H9 (cell line): ENCODE measurements around the gene CDC42EP4. TPM values are rescaled to one million over a fixed set of nuclear protein-coding genes. Genes with fewer than 3 reads are reported as not detected.

Experiments
- DNase-seq: peaks from one replicate; pipeline ENCODE4 v3.0.0-alpha.2; 2017
- H2AFZ ChIP-seq: one replicate; pipeline ENCODE4 v1.6.1; 2013; ENCODE audit warnings: mild to moderate bottlenecking, low read length, control low read depth, moderate library complexity
- H2AK5ac ChIP-seq: 2 replicates; pipeline ENCODE4 v1.6.1; 2013; ENCODE audit warnings: low read length, control low read depth, mixed read lengths; ENCODE audit not compliant: insufficient read length
- H2BK120ac ChIP-seq: one replicate; pipeline ENCODE4 v1.6.1; 2013; ENCODE audit warnings: low read depth, mild to moderate bottlenecking, low read length, control low read depth, inconsistent platforms; ENCODE audit not compliant: poor library complexity, severe bottlenecking
- H2BK12ac ChIP-seq: 2 replicates; pipeline ENCODE4 v1.6.1; 2013; ENCODE audit warnings: low read length, control low read depth, mixed read lengths, low read depth; ENCODE audit not compliant: insufficient read length
- H2BK15ac ChIP-seq: 2 replicates; pipeline ENCODE4 v1.6.1; 2013; ENCODE audit warnings: low read depth, low read length, control low read depth
- H2BK20ac ChIP-seq: one replicate; pipeline ENCODE4 v1.6.1; 2013; ENCODE audit warnings: low read depth, mild to moderate bottlenecking, low read length, control low read depth, inconsistent platforms; ENCODE audit not compliant: poor library complexity, severe bottlenecking
- H2BK5ac ChIP-seq: 2 replicates; pipeline ENCODE4 v1.6.1; 2013; ENCODE audit warnings: low read length, control low read depth, mixed read lengths; ENCODE audit not compliant: insufficient read length
- H3K14ac ChIP-seq: 2 replicates; pipeline ENCODE4 v1.6.1; 2013; ENCODE audit warnings: low read length, control low read depth; ENCODE audit not compliant: insufficient read depth
- H3K18ac ChIP-seq: 2 replicates; pipeline ENCODE4 v1.6.1; 2013; ENCODE audit warnings: low read depth, mild to moderate bottlenecking, mixed read lengths, low read length, control low read depth; ENCODE audit not compliant: insufficient read length
- H3K23ac ChIP-seq: 2 replicates; pipeline ENCODE4 v1.6.1; 2013; ENCODE audit warnings: low read length, control low read depth, mixed read lengths, low read depth; ENCODE audit not compliant: insufficient read length
- H3K23me2 ChIP-seq: 2 replicates; pipeline ENCODE4 v1.6.1; 2013; ENCODE audit warnings: low read depth, mild to moderate bottlenecking, mixed read lengths, low read length, control low read depth; ENCODE audit not compliant: insufficient read length, poor library complexity, severe bottlenecking
- H3K27ac ChIP-seq: 2 replicates; pipeline ENCODE4 v1.5.1; 2013; ENCODE audit warnings: low read length, control low read depth, mixed read lengths, low read depth; ENCODE audit not compliant: insufficient read length
- H3K27me3 ChIP-seq: 2 replicates; pipeline ENCODE4 v1.6.1; 2013; ENCODE audit warnings: low read length, control low read depth, inconsistent platforms; ENCODE audit not compliant: insufficient read depth
- H3K4ac ChIP-seq: 2 replicates; pipeline ENCODE4 v1.6.1; 2013; ENCODE audit warnings: low read depth, mild to moderate bottlenecking, control low read depth, inconsistent platforms, low read length, moderate library complexity
- H3K4me1 ChIP-seq: 2 replicates; pipeline ENCODE4 v1.6.1; 2013; ENCODE audit warnings: low read length, control low read depth, inconsistent platforms; ENCODE audit not compliant: insufficient read depth
- H3K4me2 ChIP-seq: 2 replicates; pipeline ENCODE4 v1.6.1; 2013; ENCODE audit warnings: low read length, control low read depth, mixed read lengths; ENCODE audit not compliant: insufficient read length, insufficient read depth
- H3K56ac ChIP-seq: 2 replicates; pipeline ENCODE4 v1.6.1; 2013; ENCODE audit warnings: low read depth, mild to moderate bottlenecking, mixed read lengths, low read length, control low read depth; ENCODE audit not compliant: insufficient read length
- H3K79me1 ChIP-seq: 2 replicates; pipeline ENCODE4 v1.6.1; 2013; ENCODE audit warnings: low read depth, mild to moderate bottlenecking, moderate library complexity, low read length, control low read depth, inconsistent platforms; ENCODE audit not compliant: insufficient read depth, poor library complexity, severe bottlenecking
- H3K79me2 ChIP-seq: 2 replicates; pipeline ENCODE4 v1.6.1; 2013; ENCODE audit warnings: low read length, control low read depth, inconsistent platforms; ENCODE audit not compliant: insufficient read depth
- H3K9ac ChIP-seq: 2 replicates; pipeline ENCODE4 v1.6.1; 2013; ENCODE audit warnings: low read length, control low read depth, mixed read lengths; ENCODE audit not compliant: insufficient read length; ENCODE audit errors: extremely low read depth
- H3K9me3 ChIP-seq: one replicate; pipeline ENCODE4 v1.6.1; 2013; ENCODE audit warnings: low read depth, low read length, inconsistent platforms; ENCODE audit not compliant: control insufficient read depth
- H3T11ph ChIP-seq: one replicate; pipeline ENCODE4 v1.6.1; 2013; ENCODE audit warnings: mild to moderate bottlenecking, low read length, control low read depth, inconsistent platforms
- H4K20me1 ChIP-seq: one replicate; pipeline ENCODE4 v1.6.1; 2013; ENCODE audit not compliant: control insufficient read depth, insufficient read length, insufficient read depth
- H4K5ac ChIP-seq: 2 replicates; pipeline ENCODE4 v1.6.1; 2013; ENCODE audit warnings: low read depth, mild to moderate bottlenecking, mixed read lengths, low read length, control low read depth; ENCODE audit not compliant: insufficient read length
- H4K8ac ChIP-seq: replicated peaks from 2 replicates; pipeline ENCODE4 v1.6.1; 2013; ENCODE audit warnings: low read length, control low read depth, mixed read lengths, low read depth; ENCODE audit not compliant: insufficient read length
- H4K91ac ChIP-seq: 2 replicates; pipeline ENCODE4 v1.6.1; 2013; ENCODE audit warnings: low read depth, mild to moderate bottlenecking, moderate library complexity, mixed read lengths, low read length, control low read depth; ENCODE audit not compliant: insufficient read length
- H3K27ac Mint-ChIP-seq, 3 experiments: 2 replicates in 2 of 3; 3 replicates in 1 of 3; pipeline ENCODE4 v1.8.0; 2020 to 2021; ENCODE audit warnings: mixed read lengths in 3 of 3, mild to moderate bottlenecking in 1 of 3, moderate library complexity in 1 of 3
- H3K27me3 Mint-ChIP-seq: 2 replicates; pipeline ENCODE4 v1.8.0; 2021; ENCODE audit warnings: low read depth, mild to moderate bottlenecking, moderate library complexity, mixed read lengths
- H3K36me3 Mint-ChIP-seq, 3 experiments: 2 replicates in 2 of 3; 3 replicates in 1 of 3; pipeline ENCODE4 v1.8.0; 2020 to 2021; ENCODE audit warnings: low read depth in 3 of 3, mixed read lengths in 3 of 3; ENCODE audit not compliant: insufficient read depth in 1 of 3
- H3K4me1 Mint-ChIP-seq, 2 experiments: 2 replicates each; pipeline ENCODE4 v1.8.0; 2020; ENCODE audit warnings: mixed read lengths in 2 of 2
- H3K4me3 Mint-ChIP-seq, 2 experiments: 2 replicates in 1 of 2; 3 replicates in 1 of 2; pipeline ENCODE4 v1.8.0; 2020 to 2021; ENCODE audit warnings: mild to moderate bottlenecking in 2 of 2, mixed read lengths in 2 of 2, moderate library complexity in 1 of 2
- H3K9me3 Mint-ChIP-seq, 2 experiments: 2 replicates in 1 of 2; 3 replicates in 1 of 2; pipeline ENCODE4 v1.8.0; 2020; ENCODE audit warnings: mild to moderate bottlenecking in 2 of 2, mixed read lengths in 2 of 2, moderate library complexity in 1 of 2
- CTCF ChIP-seq: fragments of 200-600 bp; sonication (generic); conservative IDR thresholded peaks from 3 replicates; pipeline ENCODE4 v1.8.0; 2021; ENCODE audit warnings: antibody characterized with exemption, mild to moderate bottlenecking
- WGBS: extraction: QIAGEN DNeasy Blood & Tissue Kit; methylation state at CpG from one replicate; pipeline ENCODE4 v1.1.7; 2013; ENCODE audit warnings: missing lambda C conversion rate, low lambda C conversion rate, mixed read lengths; ENCODE audit not compliant: insufficient read length; ENCODE audit errors: extremely low coverage; 5-methylcytosine and 5-hydroxymethylcytosine counted together
- total RNA-seq: library from RNA; stranded (reverse); gene quantifications from 2 replicates; pipeline ENCODE4 v1.2.1, GENCODE V29; 2021

The CDC42EP4 gene
- total RNA-seq, 1 experiment from 2014 or later = 27.1 TPM

GRCh38 chr17:73320601-73321264 is 8.9 kb upstream of the CDC42EP4 start:
- peaks cover 8% of the 10 kb centered on the region; the same call in 1 of the 2 replicates for H3K4me1 ChIP-seq
- no peaks in the 10 kb centered on the region for H3K79me2 ChIP-seq
- no peak overlapping the region for H2BK120ac ChIP-seq
- no peak overlapping the region for H3K56ac ChIP-seq
- no peak overlapping the region for H2AK5ac ChIP-seq
- H3K9me3 ChIP-seq = no peaks in the 10 kb centered on the region
- no peak overlapping the region for H3T11ph ChIP-seq
- Mint-ChIP-seq H3K27me3 (peaks cover 6% of the 10 kb centered on the region), H3K36me3 (no peaks in the 10 kb centered on the region), H3K4me3 (no peak overlapping the region), H3K9me3 (no peaks in the 10 kb centered on the region), H3K4me1 (peaks cover 36 to 39% of the 10 kb centered on the region in 2 experiments), H3K27ac (no peak overlapping the region)
- H4K5ac ChIP-seq = no peak overlapping the region
- no peak overlapping the region for H3K23ac ChIP-seq
- no peak overlapping the region for H3K4ac ChIP-seq
- WGBS = no CpG with 5 or more reads among the region's 6 CpGs
- peak; percentile 27 for DNase-seq
- no peak overlapping the region for H2AFZ ChIP-seq
- no peak overlapping the region for H3K27ac ChIP-seq
- H3K27me3 ChIP-seq = no peaks in the 10 kb centered on the region
- H3K18ac ChIP-seq = no peak overlapping the region
- H3K23me2 ChIP-seq = no peaks in the 10 kb centered on the region
- no peak overlapping the region for H2BK15ac ChIP-seq
- H4K91ac ChIP-seq = no peak overlapping the region
- H4K20me1 ChIP-seq = no peaks in the 10 kb centered on the region
- no peak overlapping the region for H3K4me2 ChIP-seq
- no peak overlapping the region for H2BK5ac ChIP-seq
- H2BK20ac ChIP-seq = no peak overlapping the region
- no peak overlapping the region for H3K14ac ChIP-seq
- H2BK12ac ChIP-seq = no peak overlapping the region
- no peak overlapping the region for H3K9ac ChIP-seq
- no peak for TF ChIP-seq CTCF
- no peaks in the 10 kb centered on the region for H3K79me1 ChIP-seq
- H4K8ac ChIP-seq = no peak overlapping the region
